Stimulated activated CD4-positive, alpha-beta T cell treated with anti-CD3 and anti-CD28 coated beads, Interleukin-15, amount 100 ng/mL, for 48 hours (primary cell): ENCODE results near the gene TLCD5.
A peak's percentile ranks its signal among the peaks of the same experiment; 100 is the strongest.

Source experiments
- DNase-seq, 2 donors: peaks; one replicate each; pipeline ENCODE4 v3.0.0-alpha.2; 2020; ENCODE audit warnings: low read depth in 2 of 2

The TLCD5 gene

DNA sequence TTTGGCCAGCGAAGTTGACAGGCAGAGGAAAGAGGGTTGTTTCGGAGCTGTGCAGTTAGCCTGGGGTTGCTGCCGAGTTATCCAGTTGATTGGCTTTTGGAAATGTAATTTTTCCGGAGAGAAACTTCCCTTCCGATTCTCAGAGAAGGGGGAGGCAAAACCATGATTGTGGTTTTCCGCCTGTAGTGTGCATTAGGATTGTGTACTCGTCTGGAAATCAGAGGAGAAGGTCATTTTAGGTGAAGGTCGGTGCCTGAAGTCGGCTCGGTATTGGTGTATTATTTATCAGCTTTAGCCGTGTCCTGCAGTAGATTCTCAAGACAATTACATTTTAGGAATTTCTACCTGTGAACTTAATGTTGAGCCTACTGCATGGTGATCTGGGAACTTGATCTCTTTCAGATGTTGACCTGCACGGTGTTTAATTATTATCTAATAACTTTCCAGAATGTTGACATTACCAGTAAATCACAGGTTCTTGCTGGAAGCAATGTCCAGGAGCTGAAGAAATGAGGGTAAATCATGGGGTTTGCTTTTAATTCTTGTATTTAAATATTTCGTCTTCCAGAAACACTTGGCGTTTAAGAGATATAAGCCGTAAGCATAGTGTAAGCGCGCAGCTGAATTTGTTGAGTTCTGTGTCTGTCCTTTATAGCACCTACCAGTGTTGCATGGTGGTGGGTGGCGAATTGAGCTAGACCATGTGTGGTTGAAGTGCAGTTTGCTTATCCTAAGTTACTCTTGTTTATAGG, 12.4 kb downstream of the TLCD5 start:
- DNase-seq, result no peak

DNA sequence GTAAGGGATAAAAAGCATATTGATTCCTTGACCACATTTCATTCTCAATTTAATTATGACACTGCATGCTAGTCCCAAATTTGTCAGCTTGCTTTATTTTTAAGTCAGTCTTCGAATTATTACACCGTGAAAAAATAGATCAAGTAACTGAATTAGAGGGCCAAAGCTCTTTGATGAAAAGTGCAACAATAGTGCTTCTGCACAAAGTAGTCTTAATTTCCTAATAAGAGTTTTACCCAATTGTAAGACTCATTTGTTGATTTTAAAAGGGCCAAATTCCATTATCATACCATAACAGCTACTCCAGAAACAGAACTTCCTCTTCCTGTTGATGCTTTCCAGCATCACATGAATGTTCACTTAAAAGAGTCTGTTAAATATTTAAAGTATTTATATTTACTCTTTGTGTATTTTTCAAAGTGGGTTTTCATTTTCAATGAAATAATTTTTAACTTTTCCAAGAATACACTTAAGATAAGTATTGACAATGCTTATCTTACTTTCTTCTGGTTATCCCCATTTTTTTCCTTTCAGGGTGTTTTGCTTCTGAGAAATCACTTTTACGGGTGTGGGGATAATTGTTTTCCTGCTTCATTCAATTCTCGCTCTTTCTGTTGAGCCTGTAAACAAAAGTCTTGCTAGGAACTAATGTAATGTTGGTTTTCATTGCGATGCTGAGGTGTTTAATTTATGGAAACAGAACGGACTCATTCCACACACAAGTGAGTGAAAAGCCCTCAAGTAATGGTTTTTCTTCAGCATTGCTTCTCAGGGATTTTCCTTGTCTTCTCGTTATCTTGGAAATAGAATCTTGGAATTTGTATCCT, 13.2 kb downstream of the TLCD5 start:
- DNase-seq, result no peak

DNA sequence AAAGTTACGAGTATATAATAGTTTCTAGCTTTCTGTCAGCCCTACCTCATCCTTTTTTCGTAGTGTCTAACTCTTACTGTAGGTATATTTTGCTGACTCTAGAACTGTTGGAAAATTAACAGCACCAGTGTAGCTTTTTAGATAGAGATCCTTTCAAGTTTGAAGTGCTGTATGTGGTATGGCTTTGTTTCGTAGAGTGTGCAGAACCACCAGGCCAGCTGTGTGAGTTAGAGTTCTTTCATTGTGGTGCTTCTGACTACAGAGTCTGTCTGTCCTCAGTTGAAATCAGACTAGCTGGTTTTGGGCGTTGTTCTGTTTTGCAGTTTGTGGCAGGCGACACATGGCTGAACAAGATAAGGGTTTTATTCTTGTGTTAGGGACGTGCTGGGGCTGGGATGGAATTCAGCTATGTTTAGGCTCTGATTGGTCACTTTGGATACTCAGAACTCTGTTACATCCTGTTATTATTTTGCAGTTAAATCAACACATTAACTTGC, 14.3 kb downstream of the TLCD5 start:
- DNase-seq, result no peak

DNA sequence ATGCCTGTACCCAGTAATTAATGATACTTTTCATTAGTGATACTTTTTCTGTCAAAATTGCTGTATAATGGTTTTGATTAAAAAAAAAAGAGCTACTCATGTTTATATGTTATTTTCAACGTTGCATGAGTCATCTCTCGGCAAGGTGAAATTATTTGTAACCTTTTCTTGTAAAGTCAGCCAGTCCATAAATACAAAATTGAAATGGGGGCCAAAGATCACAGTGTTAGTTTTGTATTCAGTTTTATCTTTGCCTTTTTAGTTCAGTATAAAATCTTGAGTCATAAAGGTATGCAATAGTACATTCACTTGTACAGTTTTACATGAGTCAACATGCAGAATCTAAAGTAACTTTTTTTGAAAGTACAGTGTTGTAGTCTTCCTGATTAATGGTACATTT, 15.4 kb downstream of the TLCD5 start:
- no peak for DNase-seq

DNA sequence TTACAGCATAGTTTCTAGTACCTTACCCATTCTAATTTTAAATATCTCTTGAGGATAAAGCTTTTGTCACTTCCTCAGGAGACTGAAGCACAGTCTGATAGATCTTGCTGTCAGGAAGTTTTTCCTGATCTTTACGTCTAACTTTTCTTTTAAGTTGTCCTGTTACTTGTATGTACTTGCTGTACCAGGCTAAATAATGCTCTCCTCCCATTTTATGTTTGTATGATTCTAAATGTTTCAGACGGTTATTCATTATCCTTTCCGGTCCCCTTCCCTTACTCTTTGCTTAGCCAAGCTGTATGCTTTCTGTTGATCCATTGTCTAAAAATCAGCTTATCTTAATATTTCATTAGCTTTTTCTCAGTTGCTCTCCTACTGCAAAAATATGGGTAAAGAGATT, 17.1 kb downstream of the TLCD5 start:
- no peak for DNase-seq

DNA sequence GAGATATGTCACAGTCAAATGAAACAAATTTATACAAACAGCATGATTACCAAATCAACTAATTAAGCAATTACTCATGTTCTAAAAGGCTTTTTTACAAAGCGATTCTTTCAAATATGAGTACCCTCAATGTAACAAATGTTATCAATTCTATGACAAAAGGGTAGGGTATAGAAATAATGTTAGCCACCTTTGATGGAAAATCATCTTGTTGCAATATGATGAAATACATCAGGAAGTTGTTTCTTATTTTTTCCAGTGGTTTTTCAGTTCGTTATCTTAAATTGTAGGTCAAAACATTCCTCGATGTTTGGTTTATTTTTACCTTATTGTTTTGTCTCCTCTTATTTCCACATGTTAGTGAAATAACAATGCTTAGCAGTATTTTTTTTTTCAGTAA, 17.6 kb downstream of the TLCD5 start:
- DNase-seq, result no peak

DNA sequence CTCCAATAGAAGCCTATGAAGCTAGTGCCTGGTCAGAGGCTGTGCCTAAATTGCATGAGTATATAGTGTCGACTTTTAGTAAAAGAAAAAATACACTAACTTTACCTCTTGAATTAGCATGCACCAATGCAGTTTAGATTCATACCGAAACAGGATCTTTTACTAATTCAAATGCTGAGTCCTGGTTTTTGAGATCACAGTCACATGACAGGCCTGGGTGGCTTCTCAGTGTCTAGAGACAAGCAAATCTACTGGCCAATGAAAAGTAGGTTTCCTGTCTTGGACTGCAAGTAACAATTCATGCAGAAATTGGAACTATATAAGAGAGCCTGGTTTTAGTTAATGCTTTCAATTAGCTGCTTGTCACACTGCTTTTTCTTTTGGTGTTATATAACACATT, 18.3 kb downstream of the TLCD5 start:
- no peak for DNase-seq

DNA sequence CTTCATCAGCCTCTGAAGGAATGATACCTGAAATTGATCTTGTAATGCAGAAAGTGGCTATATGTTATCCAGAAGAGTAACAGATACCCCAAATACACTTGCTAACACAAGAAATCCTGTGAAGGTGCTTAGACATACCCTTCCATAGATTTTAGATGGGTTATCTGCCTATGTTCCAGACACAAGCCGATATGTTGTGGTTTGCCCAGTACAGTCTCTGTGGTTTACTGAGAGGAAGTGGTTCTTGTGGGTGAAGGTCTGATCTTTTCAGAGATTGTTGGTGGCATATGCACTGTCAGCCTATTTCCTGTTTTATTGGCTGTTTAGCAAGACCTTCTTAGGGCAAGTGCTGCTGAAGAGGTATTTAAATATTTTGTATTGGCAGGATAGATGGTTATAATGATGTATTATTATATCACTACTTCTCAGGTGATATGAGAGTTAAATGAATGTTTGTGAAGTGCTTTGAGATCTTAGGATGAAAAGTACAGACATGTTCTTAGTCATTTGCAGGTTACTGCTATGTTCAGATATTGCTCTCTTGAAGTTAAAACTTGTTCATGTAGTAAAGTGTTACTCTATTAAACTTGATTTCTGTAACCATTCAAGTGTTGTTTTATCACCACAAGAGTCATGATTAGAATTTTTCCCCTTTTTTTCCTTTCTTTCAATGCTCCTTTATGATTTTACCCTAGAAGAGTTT, 19.4 kb downstream of the TLCD5 start:
- DNase-seq, result peak in 1 of 2 donors; percentile 22

DNA sequence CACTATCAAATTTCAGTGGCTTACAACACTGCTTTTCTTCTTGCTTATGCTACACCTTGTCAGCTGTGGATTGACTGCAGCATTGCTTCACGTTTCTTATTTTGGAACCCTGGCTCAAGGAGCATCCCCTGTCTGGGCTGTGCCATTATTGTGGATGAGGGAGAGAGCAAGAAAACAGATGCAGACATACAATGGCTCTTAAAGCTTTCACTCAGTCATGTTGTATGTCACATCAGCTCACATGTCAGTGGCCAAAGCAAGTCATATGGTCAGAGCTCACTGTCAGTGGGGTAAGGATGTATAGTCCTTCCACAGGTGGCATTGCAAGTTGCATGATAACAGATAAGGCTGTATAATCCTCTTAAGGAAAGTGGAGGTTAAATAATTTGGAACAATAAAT, 21.1 kb downstream of the TLCD5 start:
- no peak for DNase-seq

DNA sequence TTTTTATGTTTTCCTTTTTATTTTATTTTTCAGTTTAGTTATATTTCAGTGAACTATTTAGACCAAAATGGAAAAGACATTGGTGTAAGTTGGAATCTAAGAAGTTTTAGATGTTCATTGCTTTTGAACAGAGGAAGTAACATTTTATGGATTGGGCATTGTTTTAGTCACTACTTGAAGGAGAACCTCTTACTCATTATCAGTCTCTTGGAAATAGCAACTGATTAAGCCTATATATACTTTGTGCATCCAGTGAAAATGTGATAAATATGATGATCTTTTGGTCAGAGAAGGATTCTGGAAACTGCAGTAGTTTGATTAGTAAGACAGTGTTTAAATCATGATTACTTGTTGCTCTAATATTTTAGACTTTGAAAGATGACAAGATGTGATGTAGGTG, 25.5 kb downstream of the TLCD5 start:
- no peak for DNase-seq

DNA sequence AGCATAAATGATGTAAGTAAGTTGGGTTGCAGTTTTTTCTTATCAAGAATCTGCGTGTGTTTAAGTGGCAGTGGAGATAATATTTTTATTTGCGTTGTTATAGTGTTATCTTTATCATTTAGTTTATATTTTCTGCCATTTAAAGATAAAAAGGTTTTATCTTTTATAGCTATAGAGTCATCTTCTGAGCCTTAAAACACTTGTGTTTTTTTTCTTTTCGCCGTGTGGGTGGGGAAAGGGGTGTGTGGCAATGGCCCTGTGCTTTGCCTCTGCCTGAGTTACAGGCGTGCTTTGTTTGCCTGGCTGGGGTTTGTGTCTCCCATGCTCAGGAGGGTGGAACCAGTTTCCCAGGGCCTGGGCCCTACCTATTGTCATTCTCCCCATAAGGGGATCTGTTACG, 27.3 kb downstream of the TLCD5 start:
- DNase-seq, result no peak

DNA sequence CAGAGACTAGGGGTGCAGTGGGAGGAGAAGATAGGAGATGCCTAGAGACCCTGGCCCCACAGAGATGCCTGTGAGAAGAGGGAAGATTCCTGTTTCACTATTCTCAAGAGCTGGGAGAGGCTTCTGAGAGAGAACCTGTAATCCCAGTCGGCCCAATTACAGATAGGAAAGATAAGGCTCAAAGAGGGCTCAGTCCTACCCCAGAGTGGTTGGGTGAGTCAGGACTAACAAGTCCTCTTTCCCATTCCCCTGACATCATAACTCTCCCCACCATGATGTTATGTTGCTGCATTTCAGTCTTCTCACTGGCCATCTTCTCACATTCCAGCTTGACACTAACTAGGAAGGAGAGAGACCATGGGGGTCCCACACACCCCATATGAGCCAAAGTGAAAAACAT, 29.0 kb downstream of the TLCD5 start:
- DNase-seq, result no peak

DNA sequence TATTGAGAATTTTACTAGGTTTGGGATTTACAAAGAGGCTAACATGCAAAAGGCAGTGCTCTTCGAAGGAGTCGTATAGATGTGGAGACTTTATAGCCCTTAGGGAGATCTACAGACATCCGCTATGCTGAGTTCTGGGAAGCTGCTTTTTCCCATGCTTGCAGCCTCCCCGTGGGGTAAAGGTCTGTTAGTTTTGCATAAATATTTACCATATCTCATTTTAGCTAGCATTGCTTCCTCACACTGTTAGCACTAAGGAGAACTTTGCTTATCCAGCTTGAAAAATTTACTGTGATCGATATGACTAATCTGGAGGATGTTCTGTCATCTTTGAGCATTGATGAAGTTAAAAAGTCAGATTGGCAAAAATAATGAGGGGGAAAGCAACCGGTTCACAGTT, 29.7 kb downstream of the TLCD5 start:
- no peak for DNase-seq

DNA sequence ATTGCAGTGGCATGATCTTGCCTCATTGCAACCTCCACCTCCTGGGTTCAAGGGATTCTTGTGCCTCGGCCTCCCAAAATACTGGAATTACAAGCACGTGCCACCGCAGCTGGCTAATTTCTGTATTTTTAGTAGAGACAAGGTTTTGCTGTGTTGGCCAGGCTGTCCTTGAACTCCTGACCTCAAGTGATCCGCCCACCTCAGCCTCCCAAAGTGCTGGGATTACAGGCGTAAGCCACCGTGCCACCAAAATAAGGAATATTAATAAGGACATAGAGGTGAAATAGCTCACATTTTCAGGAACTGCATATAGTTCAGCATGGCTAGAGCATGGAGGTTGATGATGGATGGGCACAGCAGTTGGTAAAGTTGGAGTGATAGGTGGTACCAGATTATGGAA, 32.5 kb downstream of the TLCD5 start:
- no peak for DNase-seq

DNA sequence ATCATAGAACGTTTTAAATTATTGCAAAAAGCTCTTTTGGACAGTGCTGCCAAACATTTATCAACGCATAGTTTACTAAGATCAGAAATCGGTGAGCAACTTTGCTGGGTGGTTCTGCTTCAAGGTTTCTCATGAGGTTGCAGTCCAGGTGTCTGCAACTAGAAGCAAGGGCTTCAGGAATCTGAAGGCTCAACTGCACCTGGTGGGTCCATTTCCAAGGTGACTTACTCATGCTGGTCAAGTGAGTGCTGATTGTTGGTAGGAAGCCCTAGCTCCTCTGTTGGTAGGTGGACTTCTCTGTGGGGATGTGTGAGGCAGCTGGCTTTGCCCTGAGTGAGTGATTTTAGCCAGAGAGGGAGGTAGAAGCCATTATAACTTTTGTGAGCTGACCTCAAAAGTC, 33.6 kb downstream of the TLCD5 start:
- DNase-seq, result no peak

DNA sequence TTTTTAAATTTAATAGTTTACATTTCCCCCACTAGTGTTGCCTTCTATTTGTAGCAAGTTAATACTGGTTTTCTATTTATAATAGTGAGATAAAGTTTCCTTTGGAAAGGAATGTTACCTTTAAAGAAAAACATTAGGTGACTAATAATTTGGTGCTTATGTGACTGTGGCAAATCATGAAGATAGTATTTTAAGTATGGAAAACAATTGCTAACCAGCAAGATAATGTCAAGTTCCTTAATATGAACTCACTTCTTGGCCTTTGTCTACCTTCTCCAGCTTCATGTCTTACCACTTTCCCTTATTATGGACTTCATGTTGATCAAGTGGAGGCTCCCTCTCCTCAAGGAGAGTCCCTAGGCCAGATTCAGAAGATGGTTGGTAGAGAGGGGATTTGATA, 38.3 kb downstream of the TLCD5 start:
- DNase-seq, result no peak

DNA sequence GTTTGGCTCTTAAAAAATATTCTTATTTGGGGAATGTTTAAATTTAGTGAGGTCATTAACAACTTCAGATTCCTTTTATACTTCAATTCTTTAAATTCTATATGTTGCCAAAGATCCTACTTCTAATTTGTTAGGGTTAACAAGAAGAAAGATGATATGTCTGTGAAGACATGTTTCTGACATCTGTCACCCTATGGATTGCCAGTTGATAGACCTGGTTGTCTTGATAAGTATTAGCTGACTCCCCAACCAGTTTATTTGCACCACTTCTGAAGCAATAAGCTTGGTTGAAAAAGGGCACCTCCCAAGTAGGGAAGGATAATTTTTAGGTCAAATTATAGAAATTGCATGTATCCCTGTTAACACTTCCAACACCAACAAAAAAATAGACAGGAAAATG, 40.4 kb downstream of the TLCD5 start:
- DNase-seq, result no peak

DNA sequence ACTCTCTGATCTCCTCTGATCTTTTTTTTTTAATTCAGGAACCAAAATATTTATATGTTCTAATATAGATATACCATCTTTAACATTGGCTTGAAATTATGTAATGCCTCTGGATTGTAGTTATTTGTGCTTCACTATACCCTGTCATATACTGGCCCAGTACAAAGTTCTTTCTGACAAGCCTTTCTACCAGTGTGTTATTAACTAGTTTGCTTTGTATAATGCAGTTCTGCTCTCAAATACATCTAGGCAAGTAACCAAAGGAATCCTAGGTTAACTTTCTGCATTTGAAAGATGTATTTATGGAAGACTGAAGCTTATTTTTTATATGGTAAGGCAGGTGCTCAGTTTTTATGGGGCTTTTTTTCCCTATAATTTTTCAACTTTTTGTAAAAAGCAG, 47.2 kb downstream of the TLCD5 start:
- no peak for DNase-seq

DNA sequence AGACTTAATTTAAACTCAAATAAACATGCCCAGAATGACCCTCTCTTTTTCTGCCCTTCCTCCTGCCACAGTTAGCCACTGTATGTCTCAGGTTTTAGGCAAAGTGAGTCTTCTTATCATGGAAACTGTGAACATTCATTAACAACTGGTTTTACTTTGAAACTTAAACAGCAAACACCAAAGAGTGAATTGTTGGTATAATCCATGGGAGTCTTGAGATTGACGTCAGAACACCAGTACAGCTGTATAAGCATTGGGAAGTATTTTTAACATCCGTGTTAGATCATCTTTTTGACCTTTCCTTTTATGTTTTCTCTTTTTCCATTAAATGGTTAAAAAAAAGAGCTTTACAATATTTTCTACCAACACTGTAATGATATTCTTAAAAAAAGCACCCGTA, 50.0 kb downstream of the TLCD5 start:
- DNase-seq, result no peak

DNA sequence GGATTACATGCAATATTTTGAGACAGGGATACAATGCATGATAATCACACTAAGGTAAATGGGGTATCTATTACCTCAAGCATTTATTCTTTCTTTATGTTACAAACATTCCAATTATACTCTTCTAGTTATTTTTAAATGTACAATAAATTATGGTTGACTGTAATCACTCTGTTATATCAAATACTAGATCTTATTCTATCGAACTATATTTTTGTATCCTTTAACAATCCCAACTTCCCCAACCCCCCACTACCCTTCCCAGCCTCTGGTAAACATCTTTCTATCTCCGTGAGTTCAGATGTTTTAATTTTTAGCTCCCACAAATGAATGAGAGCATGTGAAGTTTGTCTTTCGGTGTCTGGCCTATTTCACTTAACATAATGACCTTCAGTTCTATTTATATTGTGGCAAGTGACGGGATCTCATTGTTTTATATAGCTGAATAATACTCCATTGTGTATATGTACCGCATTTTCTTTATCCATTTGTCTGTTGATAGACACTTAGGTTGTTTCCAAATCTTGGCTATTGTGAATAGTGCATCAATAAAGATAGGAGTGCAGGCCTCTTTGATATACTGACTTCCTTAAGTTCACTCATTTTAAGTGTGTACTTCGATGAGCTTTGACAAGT, 51.6 kb downstream of the TLCD5 start:
- DNase-seq, result no peak

DNA sequence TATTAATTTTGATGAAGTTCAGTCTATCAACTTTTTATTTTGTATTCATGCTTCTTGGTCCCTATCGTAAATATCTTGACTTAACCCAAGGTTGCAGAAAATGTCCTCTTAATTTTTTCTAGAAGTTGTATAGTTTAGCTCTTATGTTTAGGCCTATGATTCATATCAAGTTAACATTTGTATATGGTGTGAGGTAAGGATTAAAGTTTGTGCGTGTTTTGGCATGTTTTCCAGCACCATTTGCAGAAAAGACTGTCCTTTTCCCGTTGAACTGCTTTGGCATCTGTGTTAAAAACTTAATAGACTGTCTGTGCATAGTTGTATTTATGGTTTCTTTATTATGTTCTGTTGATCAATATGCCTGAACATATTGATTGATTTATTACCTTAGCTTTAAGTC, 53.4 kb downstream of the TLCD5 start:
- no peak for DNase-seq

DNA sequence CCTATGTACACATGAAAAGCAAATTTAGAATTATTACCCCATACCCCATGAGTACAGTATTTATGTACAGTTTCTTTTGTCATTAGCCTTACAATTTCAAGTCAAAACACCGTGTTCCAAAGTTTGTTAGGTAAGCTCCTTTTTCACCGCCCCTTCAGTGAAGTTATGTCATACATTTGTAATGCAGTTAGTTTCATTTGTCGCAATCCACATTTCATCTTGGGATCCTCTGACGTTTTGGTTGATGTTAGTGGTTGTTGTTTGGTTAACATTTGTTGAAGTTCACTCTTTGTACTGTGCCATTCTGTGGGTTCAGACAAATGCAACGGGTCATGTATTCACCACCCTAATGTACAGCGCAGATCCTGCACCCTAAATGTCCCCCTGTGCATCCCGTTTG, 56.3 kb downstream of the TLCD5 start:
- no peak for DNase-seq
